Mesenteric fat pad (tissue), 1 donor: ENCODE data around the gene CYP3A7. TPM values are rescaled to one million over a fixed set of nuclear protein-coding genes. Genes with fewer than 3 reads are reported as not detected.
"Not testable (repeated sequence)": the region's sequence is repeated elsewhere in the genome, so short reads cannot be mapped to it uniquely, and the experiment has no call there.

Experiments
- DNase-seq: peaks from one replicate; pipeline ENCODE4 v3.0.0-alpha.2; 2020; ENCODE audit warnings: low spot score
- long read RNA-seq: library from polyadenylated mRNA; unstranded; transcript quantifications from one replicate; pipeline ENCODE4 v2.0.0, GENCODE V29; 2020
- total RNA-seq: library from RNA; stranded (reverse); fragmentation: NEBNext Ultra II Directional; extraction: Animal tissue kit (Norgen Biotek cat#: 25700); gene quantifications from one replicate; pipeline ENCODE4 v1.2.1, GENCODE V29; 2021
- donor health status: DM: yes; HTN: yes; CAD: no.

CYP3A7 gene
- not detected for total RNA-seq
- long read RNA-seq = 0 reads

- no peak for DNase-seq
Measured at GRCh38 chr7:99734987-99735386, at the start of gene CYP3A7. Gene CYP3A7 (minus strand): TSS chr7:99735196. CDS start chr7:99735093, 103 bp downstream.

- no peak for DNase-seq
Measured at GRCh38 chr7:99784007-99784406, 49.0 kb upstream of the CYP3A7 start, which contains the start of gene CYP3A4. Gene CYP3A4 (minus strand): TSS chr7:99784184. CDS start chr7:99784081, 103 bp downstream.

- no peak for DNase-seq
Measured at GRCh38 chr7:99782012-99782953, 47.3 kb upstream of the CYP3A7 start.

GRCh38 chr7:99780588-99780987 is 45.6 kb upstream of the CYP3A7 start:
- DNase-seq = no peak

- no peak for DNase-seq
Measured at GRCh38 chr7:99779949-99780348, 45.0 kb upstream of the CYP3A7 start.

- no peak for DNase-seq
Measured at GRCh38 chr7:99778880-99779279, 43.9 kb upstream of the CYP3A7 start.

GRCh38 chr7:99773395-99773794 is 38.4 kb upstream of the CYP3A7 start:
- DNase-seq = not testable (repeated sequence)

- DNase-seq = no peak
Measured at GRCh38 chr7:99772565-99772964, 37.6 kb upstream of the CYP3A7 start.

GRCh38 chr7:99769494-99769893 is 34.5 kb upstream of the CYP3A7 start:
- DNase-seq = not testable (repeated sequence)

- no peak for DNase-seq
Measured at GRCh38 chr7:99768471-99768870, 33.5 kb upstream of the CYP3A7 start.

- no peak for DNase-seq
Measured at GRCh38 chr7:99767662-99768061, 32.7 kb upstream of the CYP3A7 start.

GRCh38 chr7:99766484-99767099 is 31.6 kb upstream of the CYP3A7 start:
- no peak for DNase-seq

- no peak for DNase-seq
Measured at GRCh38 chr7:99764478-99764877, 29.5 kb upstream of the CYP3A7 start.

GRCh38 chr7:99762680-99763327 is 27.8 kb upstream of the CYP3A7 start:
- no peak for DNase-seq

- DNase-seq = no peak
Measured at GRCh38 chr7:99755085-99755484, 20.1 kb upstream of the CYP3A7 start.

- no peak for DNase-seq
Measured at GRCh38 chr7:99752356-99752755, 17.4 kb upstream of the CYP3A7 start.

- not testable (repeated sequence) for DNase-seq
Measured at GRCh38 chr7:99751322-99752052, 16.5 kb upstream of the CYP3A7 start.

GRCh38 chr7:99748846-99749579 is 14.0 kb upstream of the CYP3A7 start:
- DNase-seq = no peak

- not testable (repeated sequence) for DNase-seq
Measured at GRCh38 chr7:99746915-99747314, 11.9 kb upstream of the CYP3A7 start.

GRCh38 chr7:99745395-99745794 is 10.4 kb upstream of the CYP3A7 start:
- not testable (repeated sequence) for DNase-seq
